ENCODE data around the gene NDUFS3. TPM values are rescaled to one million over a fixed set of nuclear protein-coding genes. Genes with fewer than 3 reads are reported as not detected.
A peak's percentile ranks its signal among the peaks of the same experiment; 100 is the strongest.

The NDUFS3 gene
- total and polyA plus RNA-seq, 2 of the 13 experiments (the other 11 are each of a cell fraction or from before 2014, with no cell fraction given): 151 to 184 TPM

- TF ChIP-seq, protein P1, sequence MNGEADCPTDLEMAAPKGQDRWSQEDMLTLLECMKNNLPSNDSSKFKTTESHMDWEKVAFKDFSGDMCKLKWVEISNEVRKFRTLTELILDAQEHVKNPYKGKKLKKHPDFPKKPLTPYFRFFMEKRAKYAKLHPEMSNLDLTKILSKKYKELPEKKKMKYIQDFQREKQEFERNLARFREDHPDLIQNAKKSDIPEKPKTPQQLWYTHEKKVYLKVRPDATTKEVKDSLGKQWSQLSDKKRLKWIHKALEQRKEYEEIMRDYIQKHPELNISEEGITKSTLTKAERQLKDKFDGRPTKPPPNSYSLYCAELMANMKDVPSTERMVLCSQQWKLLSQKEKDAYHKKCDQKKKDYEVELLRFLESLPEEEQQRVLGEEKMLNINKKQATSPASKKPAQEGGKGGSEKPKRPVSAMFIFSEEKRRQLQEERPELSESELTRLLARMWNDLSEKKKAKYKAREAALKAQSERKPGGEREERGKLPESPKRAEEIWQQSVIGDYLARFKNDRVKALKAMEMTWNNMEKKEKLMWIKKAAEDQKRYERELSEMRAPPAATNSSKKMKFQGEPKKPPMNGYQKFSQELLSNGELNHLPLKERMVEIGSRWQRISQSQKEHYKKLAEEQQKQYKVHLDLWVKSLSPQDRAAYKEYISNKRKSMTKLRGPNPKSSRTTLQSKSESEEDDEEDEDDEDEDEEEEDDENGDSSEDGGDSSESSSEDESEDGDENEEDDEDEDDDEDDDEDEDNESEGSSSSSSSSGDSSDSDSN (CRISPR knock-in tag; IDR thresholded peaks at IDR 0.05): peak; percentile 70
- TF ChIP-seq ATF4 (CRISPR knock-in tag; IDR thresholded peaks at IDR 0.05) (0 out of 4 replicates have a peak, but pooled peaks of 1 of the 2 experiments have one; percentile 38), ZUFSP (CRISPR knock-in tag; IDR thresholded peaks at IDR 0.05; ENCODE audit: borderline replicate concordance) (no peak), ZNF850 (CRISPR knock-in tag; conservative IDR thresholded peaks at IDR 0.05) (no peak), ZNF790 (CRISPR knock-in tag; IDR thresholded peaks at IDR 0.05; ENCODE audit: borderline replicate concordance) (peak; percentile 79; the same call in 1 of the 2 replicates), FOXJ3 (CRISPR knock-in tag; IDR thresholded peaks at IDR 0.05; ENCODE audit: borderline replicate concordance) (no peak), ZNF235 (CRISPR knock-in tag; IDR thresholded peaks at IDR 0.05; ENCODE audit: borderline replicate concordance) (no peak), ZNF138 (CRISPR knock-in tag; IDR thresholded peaks at IDR 0.05; ENCODE audit: low read depth) (no peak), ZNF263 (CRISPR knock-in tag; IDR thresholded peaks at IDR 0.05) (no peak; the same call in 1 of the 2 replicates), JUN (CRISPR knock-in tag; IDR thresholded peaks at IDR 0.05) (no peak), POLR2A (IDR thresholded peaks at IDR 0.05; ENCODE audit: insufficient read depth in 1 of 2, low read depth in 2 of 2, low read length in 2 of 2) (peak; percentile 42 to 82; a peak in 3 of 4 replicates), ZNF788 (CRISPR knock-in tag; IDR thresholded peaks at IDR 0.05; ENCODE audit: borderline replicate concordance) (no peak), BORCS8-MEF2B (CRISPR knock-in tag; IDR thresholded peaks at IDR 0.05) (peak; percentile 69), ZNF317 (CRISPR knock-in tag; IDR thresholded peaks at IDR 0.05) (peak; percentile 80; the same call in 1 of the 2 replicates), FOXC1 (CRISPR knock-in tag; IDR thresholded peaks at IDR 0.05; ENCODE audit: borderline replicate concordance) (peak; percentile 86; the same call in 1 of the 2 replicates)
- TF ChIP-seq, protein P2, sequence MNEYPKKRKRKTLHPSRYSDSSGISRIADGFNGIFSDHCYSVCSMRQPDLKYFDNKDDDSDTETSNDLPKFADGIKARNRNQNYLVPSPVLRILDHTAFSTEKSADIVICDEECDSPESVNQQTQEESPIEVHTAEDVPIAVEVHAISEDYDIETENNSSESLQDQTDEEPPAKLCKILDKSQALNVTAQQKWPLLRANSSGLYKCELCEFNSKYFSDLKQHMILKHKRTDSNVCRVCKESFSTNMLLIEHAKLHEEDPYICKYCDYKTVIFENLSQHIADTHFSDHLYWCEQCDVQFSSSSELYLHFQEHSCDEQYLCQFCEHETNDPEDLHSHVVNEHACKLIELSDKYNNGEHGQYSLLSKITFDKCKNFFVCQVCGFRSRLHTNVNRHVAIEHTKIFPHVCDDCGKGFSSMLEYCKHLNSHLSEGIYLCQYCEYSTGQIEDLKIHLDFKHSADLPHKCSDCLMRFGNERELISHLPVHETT (CRISPR knock-in tag; conservative IDR thresholded peaks at IDR 0.05): peak; percentile 96
- TF ChIP-seq, protein P3, sequence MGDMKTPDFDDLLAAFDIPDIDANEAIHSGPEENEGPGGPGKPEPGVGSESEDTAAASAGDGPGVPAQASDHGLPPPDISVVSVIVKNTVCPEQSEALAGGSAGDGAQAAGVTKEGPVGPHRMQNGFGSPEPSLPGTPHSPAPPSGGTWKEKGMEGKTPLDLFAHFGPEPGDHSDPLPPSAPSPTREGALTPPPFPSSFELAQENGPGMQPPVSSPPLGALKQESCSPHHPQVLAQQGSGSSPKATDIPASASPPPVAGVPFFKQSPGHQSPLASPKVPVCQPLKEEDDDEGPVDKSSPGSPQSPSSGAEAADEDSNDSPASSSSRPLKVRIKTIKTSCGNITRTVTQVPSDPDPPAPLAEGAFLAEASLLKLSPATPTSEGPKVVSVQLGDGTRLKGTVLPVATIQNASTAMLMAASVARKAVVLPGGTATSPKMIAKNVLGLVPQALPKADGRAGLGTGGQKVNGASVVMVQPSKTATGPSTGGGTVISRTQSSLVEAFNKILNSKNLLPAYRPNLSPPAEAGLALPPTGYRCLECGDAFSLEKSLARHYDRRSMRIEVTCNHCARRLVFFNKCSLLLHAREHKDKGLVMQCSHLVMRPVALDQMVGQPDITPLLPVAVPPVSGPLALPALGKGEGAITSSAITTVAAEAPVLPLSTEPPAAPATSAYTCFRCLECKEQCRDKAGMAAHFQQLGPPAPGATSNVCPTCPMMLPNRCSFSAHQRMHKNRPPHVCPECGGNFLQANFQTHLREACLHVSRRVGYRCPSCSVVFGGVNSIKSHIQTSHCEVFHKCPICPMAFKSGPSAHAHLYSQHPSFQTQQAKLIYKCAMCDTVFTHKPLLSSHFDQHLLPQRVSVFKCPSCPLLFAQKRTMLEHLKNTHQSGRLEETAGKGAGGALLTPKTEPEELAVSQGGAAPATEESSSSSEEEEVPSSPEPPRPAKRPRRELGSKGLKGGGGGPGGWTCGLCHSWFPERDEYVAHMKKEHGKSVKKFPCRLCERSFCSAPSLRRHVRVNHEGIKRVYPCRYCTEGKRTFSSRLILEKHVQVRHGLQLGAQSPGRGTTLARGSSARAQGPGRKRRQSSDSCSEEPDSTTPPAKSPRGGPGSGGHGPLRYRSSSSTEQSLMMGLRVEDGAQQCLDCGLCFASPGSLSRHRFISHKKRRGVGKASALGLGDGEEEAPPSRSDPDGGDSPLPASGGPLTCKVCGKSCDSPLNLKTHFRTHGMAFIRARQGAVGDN (CRISPR knock-in tag; IDR thresholded peaks at IDR 0.05): peak; percentile 90
Observed at GRCh38 chr11:47552566-47553405, 26.1 kb upstream of the NDUFS3 start, which contains the start of gene CELF1 (continued).

Data from HepG2 (cell line).